Measurements from ENCODE around the gene AFF2. TPM values are rescaled to one million over a fixed set of nuclear protein-coding genes. Genes with fewer than 3 reads are reported as not detected.

AFF2 gene
- 10 to 100 TPM in 1 of 2 donors, 1 to 10 TPM in 1; 6.3 to 13.0 TPM for total RNA-seq
- 1 to 10 TPM; 1.2 to 1.5 TPM for polyA plus RNA-seq
- long read RNA-seq, donor 1: 0 reads
- long read RNA-seq, donor 2: 0 reads
- long read RNA-seq, donor 3: 0 reads
- long read RNA-seq, donor 4: 0 reads
- long read RNA-seq, donor 5: 0 reads

- Histone ChIP-seq H3K4me3 (peak within 1 kb of the TSS; percentile 22), H3K27ac (ENCODE audit: low read depth in 1 of 2, low read length in 1 of 2) (peak within 1 kb of the TSS in 1 of 2 donors; percentile 28), H3K36me3 (ENCODE audit: control insufficient read depth in 4 of 4, insufficient read depth in 4 of 4, low read length in 4 of 4) (no peaks in the 10 kb centered on the region), H3K9ac (ENCODE audit: insufficient read depth in 1 of 2, low read length in 2 of 2) (peak within 1 kb of the TSS in 1 of 2 donors; percentile 42), H3K27me3 (ENCODE audit: control insufficient read depth in 3 of 3, insufficient read depth in 3 of 3, low read length in 2 of 3) (peaks cover 3 to 23% (median 20%) of the 10 kb centered on the region in 3 donors), H3K4me1 (ENCODE audit: control insufficient read depth in 5 of 5, insufficient read depth in 5 of 5, low read length in 5 of 5) (peaks cover 0 to 7% (median 0%) of the 10 kb centered on the region in 5 donors), H3K9me3 (ENCODE audit: control insufficient read depth in 4 of 4, insufficient read depth in 3 of 4, low read length in 3 of 4) (peaks cover 0 to 3% (median 0%) of the 10 kb centered on the region in 4 donors)
- WGBS, 2 donors: 1 to 41% methylated on average over 35 to 115 of the region's 115 CpGs
- TF ChIP-seq CTCF (IDR thresholded peaks at IDR 0.05; ENCODE audit: control extremely low read depth, extremely low read depth): no peak
- ATAC-seq (ENCODE audit: insufficient read depth, low FRiP score): peak; percentile 19
- peak; percentile 45 to 60 (median 55) for DNase-seq
Observed at GRCh38 chrX:148500423-148501385, at the start of gene AFF2. AFF2 (plus strand) TSS chrX:148500617; CDS start chrX:148501098, 481 bp downstream.

DNA sequence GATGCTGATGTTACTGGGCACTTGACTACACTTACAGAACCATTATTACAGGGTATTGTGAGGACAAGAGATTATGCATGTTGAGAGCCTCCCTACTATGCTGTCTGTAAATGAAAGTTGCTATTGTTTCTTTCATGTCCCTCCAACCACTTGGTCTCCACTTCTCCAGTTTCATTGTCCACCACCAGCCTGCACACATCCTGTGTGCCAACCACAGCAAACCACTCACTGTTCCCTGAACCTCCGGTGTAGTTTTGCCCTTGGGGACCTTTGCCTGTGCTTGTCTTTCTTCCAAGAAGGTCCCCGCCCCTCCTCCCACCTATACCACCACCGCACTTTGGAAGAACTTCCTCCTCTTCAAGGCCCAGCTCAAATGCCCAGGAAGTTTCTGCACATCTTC is 43.1 kb upstream of the AFF2 start:
- Histone ChIP-seq H3K9ac (ENCODE audit: insufficient read depth in 1 of 2, low read length in 2 of 2) (no peak overlapping the region), H3K4me3 (no peak overlapping the region), H3K4me1 (ENCODE audit: control insufficient read depth in 5 of 5, insufficient read depth in 5 of 5, low read length in 5 of 5) (no peaks in the 10 kb centered on the region), H3K9me3 (ENCODE audit: control insufficient read depth in 4 of 4, insufficient read depth in 3 of 4, low read length in 3 of 4) (no peaks in the 10 kb centered on the region), H3K36me3 (ENCODE audit: control insufficient read depth in 4 of 4, insufficient read depth in 4 of 4, low read length in 4 of 4) (no peaks in the 10 kb centered on the region), H3K27ac (ENCODE audit: low read depth in 1 of 2, low read length in 1 of 2) (no peak overlapping the region), H3K27me3 (ENCODE audit: control insufficient read depth in 3 of 3, insufficient read depth in 3 of 3, low read length in 2 of 3) (no peaks in the 10 kb centered on the region)
- no peak for TF ChIP-seq CTCF (IDR thresholded peaks at IDR 0.05; ENCODE audit: control extremely low read depth, extremely low read depth)
- ATAC-seq (ENCODE audit: insufficient read depth, low FRiP score): no peak
- no peak for DNase-seq
- WGBS, 2 donors: 24 to 48% methylated on average over 3 of the region's 3 CpGs

DNA sequence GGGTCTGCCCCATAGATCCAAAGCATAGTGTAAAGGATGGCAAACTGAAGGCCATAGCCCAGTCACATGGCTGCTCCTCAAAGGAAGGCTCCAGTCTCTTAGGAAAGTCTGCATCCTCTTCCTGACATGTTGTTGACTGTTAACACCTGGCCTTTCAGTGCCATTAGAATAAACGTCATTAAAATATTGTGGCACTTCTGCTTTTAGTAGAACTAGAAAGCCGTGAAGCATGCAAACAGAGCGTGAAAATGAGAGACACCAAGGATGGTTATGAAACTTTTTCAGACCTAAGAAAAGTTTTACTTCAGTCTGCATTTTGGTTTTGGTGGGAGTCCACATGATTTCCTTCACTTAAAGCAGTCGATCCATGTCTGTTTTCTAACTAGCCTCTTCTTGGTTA is 41.1 kb upstream of the AFF2 start:
- no peak for ATAC-seq (ENCODE audit: insufficient read depth, low FRiP score)
- TF ChIP-seq CTCF (IDR thresholded peaks at IDR 0.05; ENCODE audit: control extremely low read depth, extremely low read depth): no peak
- H3K27me3 ChIP-seq (ENCODE audit: control insufficient read depth in 3 of 3, insufficient read depth in 3 of 3, low read length in 2 of 3): no peaks in the 10 kb centered on the region

More for the DNA sequence above, 41.1 kb upstream of the AFF2 start:
- H3K4me1 ChIP-seq (ENCODE audit: control insufficient read depth in 5 of 5, insufficient read depth in 5 of 5, low read length in 5 of 5): no peaks in the 10 kb centered on the region
- peak in 1 of 3 donors; percentile 3 for DNase-seq
- WGBS, 2 donors: 35 to 58% methylated on average over 4 of the region's 4 CpGs
- H3K9ac ChIP-seq (ENCODE audit: insufficient read depth in 1 of 2, low read length in 2 of 2): no peak overlapping the region
- H3K4me3 ChIP-seq: no peak overlapping the region
- no peaks in the 10 kb centered on the region for H3K36me3 ChIP-seq (ENCODE audit: control insufficient read depth in 4 of 4, insufficient read depth in 4 of 4, low read length in 4 of 4)
- H3K27ac ChIP-seq (ENCODE audit: low read depth in 1 of 2, low read length in 1 of 2): no peak overlapping the region
- H3K9me3 ChIP-seq (ENCODE audit: control insufficient read depth in 4 of 4, insufficient read depth in 3 of 4, low read length in 3 of 4): no peaks in the 10 kb centered on the region
